Suprapubic skin (tissue), 3 donors: ENCODE results near the gene JMY.

ENCODE experiments used
- CTCF ChIP-seq, 2 donors: fragments of 200-600 bp in 1 of 2; fragments of 450-650 bp in 1 of 2; sonication (generic) in 1 of 2; IDR thresholded peaks; one replicate each; pipeline ENCODE4 v1.5.1; 2016 to 2019; ENCODE audit warnings: antibody characterized with exemption in 2 of 2, mild to moderate bottlenecking in 1 of 2, moderate library complexity in 1 of 2
- POLR2AphosphoS5 ChIP-seq, 3 donors: sonication (generic); formaldehyde crosslinking; IDR thresholded peaks; one replicate each; pipeline ENCODE4 v1.6.1; 2017; ENCODE audit warnings: antibody characterized with exemption in 3 of 3

GRCh38 chr5:79209505-79209904 lies 26.4 kb upstream of the JMY start:
- TF ChIP-seq CTCF (IDR thresholded peaks at IDR 0.05), result no peak
- TF ChIP-seq POLR2AphosphoS5 (IDR thresholded peaks at IDR 0.05), result no peak
